DOHH2 (cell line): ENCODE data around the gene HSD3B2.

ENCODE experiments used
- H3F3A ChIP-seq: fragments of 200-600 bp; sonication (generic), shearing (Covaris generic); 2 replicates; pipeline ENCODE4 v1.6.0; 2016; ENCODE audit warnings: antibody characterized with exemption, mild to moderate bottlenecking; ENCODE audit not compliant: control insufficient read depth, insufficient read depth
- H3K27ac ChIP-seq: fragments of 200-600 bp; sonication (generic); 2 replicates; pipeline ENCODE4 v1.5.1; 2014; ENCODE audit warnings: low read depth, mild to moderate bottlenecking, low read length, moderate library complexity
- H3K27me3 ChIP-seq: fragments of 200-600 bp; sonication (generic); 2 replicates; pipeline ENCODE4 v1.6.1; 2014; ENCODE audit warnings: mild to moderate bottlenecking, low read length, mixed read lengths; ENCODE audit not compliant: control insufficient read depth
- H3K36me3 ChIP-seq: fragments of 200-600 bp; sonication (generic); 2 replicates; pipeline ENCODE4 v1.6.1; 2014; ENCODE audit warnings: mild to moderate bottlenecking, low read length, moderate library complexity, mixed read lengths; ENCODE audit not compliant: control insufficient read depth
- H3K4me1 ChIP-seq: fragments of 200-600 bp; sonication (generic); 2 replicates; pipeline ENCODE4 v1.6.1; 2014; ENCODE audit warnings: mild to moderate bottlenecking, low read length, mixed read lengths; ENCODE audit not compliant: control insufficient read depth
- H3K4me2 ChIP-seq: fragments of 200-600 bp; sonication (generic); 2 replicates; pipeline ENCODE4 v1.6.0; 2014; ENCODE audit warnings: mild to moderate bottlenecking, low read length, moderate library complexity
- H3K4me3 ChIP-seq: fragments of 200-600 bp; sonication (generic); 2 replicates; pipeline ENCODE4 v1.5.1; 2014; ENCODE audit warnings: mild to moderate bottlenecking, low read length, mixed read lengths
- H3K79me2 ChIP-seq: fragments of 200-600 bp; sonication (generic); 2 replicates; pipeline ENCODE4 v1.6.1; 2014; ENCODE audit warnings: mild to moderate bottlenecking, low read length, mixed read lengths; ENCODE audit not compliant: control insufficient read depth
- H3K9me2 ChIP-seq: fragments of 200-600 bp; sonication (generic); replicated peaks from 2 replicates; pipeline ENCODE4 v1.6.1; 2014; ENCODE audit warnings: mild to moderate bottlenecking, low read length, mixed read lengths; ENCODE audit not compliant: control insufficient read depth
- H3K9me3 ChIP-seq: fragments of 200-600 bp; sonication (generic); 2 replicates; pipeline ENCODE4 v1.6.1; 2014; ENCODE audit warnings: antibody characterized with exemption, low read length, mixed read lengths; ENCODE audit not compliant: control insufficient read depth, insufficient read depth
- H4K20me1 ChIP-seq: fragments of 200-600 bp; sonication (generic); 2 replicates; pipeline ENCODE4 v1.6.0; 2014; ENCODE audit warnings: low read depth, mild to moderate bottlenecking, antibody characterized with exemption, low read length, moderate library complexity; ENCODE audit not compliant: control insufficient read depth, insufficient read depth
- EZH2phosphoT487 ChIP-seq: fragments of 200-600 bp; sonication (generic); IDR thresholded peaks from 2 replicates; pipeline ENCODE4 v1.6.1; 2017; ENCODE audit warnings: borderline replicate concordance, mild to moderate bottlenecking, antibody characterized with exemption, low read length, moderate library complexity, mixed read lengths
- TF ChIP-seq, protein P1 (sequence below): fragments of 200-600 bp; sonication (generic); IDR thresholded peaks from one replicate; pipeline ENCODE4 v1.5.1; 2014; ENCODE audit warnings: antibody characterized with exemption, mild to moderate bottlenecking, low read depth, low read length; ENCODE audit not compliant: poor library complexity, severe bottlenecking

The HSD3B2 gene

DNA sequence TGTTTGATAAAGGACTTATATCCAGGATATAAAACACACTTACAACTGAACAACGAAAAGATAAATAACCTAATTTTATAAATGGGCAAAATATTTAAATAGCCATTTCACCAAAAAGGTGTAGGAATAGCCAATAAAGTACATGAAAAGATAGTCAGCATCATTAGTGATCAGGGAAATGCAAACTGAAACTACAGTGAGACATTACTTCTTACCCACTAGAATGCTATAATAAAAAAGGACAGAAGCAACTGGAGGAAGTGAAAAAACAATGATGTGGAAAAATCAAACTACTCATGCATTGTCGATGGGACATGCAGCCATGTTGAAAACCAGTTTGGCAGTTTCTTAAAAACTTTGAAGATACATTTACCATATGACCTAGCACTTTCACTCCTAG is 48.6 kb downstream of the HSD3B2 start:
- TF ChIP-seq, protein P1, sequence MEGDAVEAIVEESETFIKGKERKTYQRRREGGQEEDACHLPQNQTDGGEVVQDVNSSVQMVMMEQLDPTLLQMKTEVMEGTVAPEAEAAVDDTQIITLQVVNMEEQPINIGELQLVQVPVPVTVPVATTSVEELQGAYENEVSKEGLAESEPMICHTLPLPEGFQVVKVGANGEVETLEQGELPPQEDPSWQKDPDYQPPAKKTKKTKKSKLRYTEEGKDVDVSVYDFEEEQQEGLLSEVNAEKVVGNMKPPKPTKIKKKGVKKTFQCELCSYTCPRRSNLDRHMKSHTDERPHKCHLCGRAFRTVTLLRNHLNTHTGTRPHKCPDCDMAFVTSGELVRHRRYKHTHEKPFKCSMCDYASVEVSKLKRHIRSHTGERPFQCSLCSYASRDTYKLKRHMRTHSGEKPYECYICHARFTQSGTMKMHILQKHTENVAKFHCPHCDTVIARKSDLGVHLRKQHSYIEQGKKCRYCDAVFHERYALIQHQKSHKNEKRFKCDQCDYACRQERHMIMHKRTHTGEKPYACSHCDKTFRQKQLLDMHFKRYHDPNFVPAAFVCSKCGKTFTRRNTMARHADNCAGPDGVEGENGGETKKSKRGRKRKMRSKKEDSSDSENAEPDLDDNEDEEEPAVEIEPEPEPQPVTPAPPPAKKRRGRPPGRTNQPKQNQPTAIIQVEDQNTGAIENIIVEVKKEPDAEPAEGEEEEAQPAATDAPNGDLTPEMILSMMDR = no peak
- H3K27me3 ChIP-seq = no peaks in the 10 kb centered on the region
- no peak overlapping the region for H3K27ac ChIP-seq

DNA sequence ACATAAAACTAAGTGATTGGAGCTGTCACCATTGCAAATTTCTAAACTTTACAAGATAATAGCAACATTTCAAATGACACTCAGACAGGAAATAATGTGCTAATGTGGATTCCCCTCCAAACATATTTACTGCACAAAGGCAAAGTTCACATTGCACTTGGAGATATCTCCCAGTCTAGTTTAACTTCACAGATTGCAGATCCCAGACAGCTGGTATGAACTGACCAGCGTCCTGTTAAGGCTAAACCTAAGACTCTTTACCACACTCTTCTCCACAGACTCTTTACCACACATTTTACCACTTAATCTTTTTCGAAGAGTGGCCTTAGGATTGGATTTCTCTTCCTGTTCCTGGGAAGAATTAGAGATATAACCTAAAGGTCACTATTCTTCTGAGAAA is 51.5 kb downstream of the HSD3B2 start:
- TF ChIP-seq EZH2phosphoT487 = no peak
- TF ChIP-seq, protein P1 = no peak
- Histone ChIP-seq H4K20me1 (no peaks in the 10 kb centered on the region), H3F3A (no peaks in the 10 kb centered on the region), H3K4me1 (no peaks in the 10 kb centered on the region), H3K9me3 (no peaks in the 10 kb centered on the region), H3K4me3 (no peak overlapping the region), H3K4me2 (no peak overlapping the region), H3K27ac (no peak overlapping the region), H3K9me2 (no peaks in the 10 kb centered on the region), H3K36me3 (no peaks in the 10 kb centered on the region), H3K27me3 (no peaks in the 10 kb centered on the region), H3K79me2 (no peaks in the 10 kb centered on the region)

More for the DNA sequence above, 48.6 kb downstream of the HSD3B2 start:
- H3F3A ChIP-seq = no peaks in the 10 kb centered on the region
- H3K36me3 ChIP-seq = no peaks in the 10 kb centered on the region
- no peaks in the 10 kb centered on the region for H3K9me2 ChIP-seq
- H3K4me2 ChIP-seq = no peak overlapping the region
- H3K79me2 ChIP-seq = no peaks in the 10 kb centered on the region
- H3K4me3 ChIP-seq = no peak overlapping the region
- no peaks in the 10 kb centered on the region for H4K20me1 ChIP-seq
- no peaks in the 10 kb centered on the region for H3K4me1 ChIP-seq
- H3K9me3 ChIP-seq = no peaks in the 10 kb centered on the region

DNA sequence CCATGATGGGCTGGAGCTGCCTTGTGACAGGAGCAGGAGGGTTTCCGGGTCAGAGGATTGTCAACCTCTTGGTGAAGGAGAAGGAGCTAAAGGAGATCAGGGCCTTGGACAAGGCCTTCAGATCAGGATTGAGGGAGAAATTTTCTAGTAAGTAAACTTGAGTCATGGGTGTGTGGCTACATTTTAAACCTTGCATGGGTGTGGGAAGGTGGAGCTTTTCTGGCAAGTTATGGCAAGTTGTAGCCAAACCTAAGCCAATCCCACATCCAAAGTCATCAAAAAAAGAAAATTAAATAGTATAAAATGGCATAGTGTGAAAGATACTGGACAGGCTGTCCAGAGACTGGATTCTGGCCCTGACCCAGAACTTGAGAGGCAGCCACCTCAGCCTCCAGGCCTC is 52.3 kb downstream of the HSD3B2 start:
- Histone ChIP-seq H3K79me2 (no peaks in the 10 kb centered on the region), H3K9me3 (no peaks in the 10 kb centered on the region), H3K36me3 (no peaks in the 10 kb centered on the region), H3K4me1 (no peaks in the 10 kb centered on the region), H3K4me2 (no peak overlapping the region), H3F3A (no peaks in the 10 kb centered on the region), H3K9me2 (no peaks in the 10 kb centered on the region), H4K20me1 (no peaks in the 10 kb centered on the region), H3K27me3 (no peaks in the 10 kb centered on the region), H3K4me3 (no peak overlapping the region), H3K27ac (no peak overlapping the region)
- TF ChIP-seq EZH2phosphoT487 = no peak
- TF ChIP-seq, protein P1 = no peak
